Lower leg skin (tissue), 3 donors: ENCODE results near the gene BHLHE23.

Source experiments
- POLR2A ChIP-seq, 2 donors: fragments of 450-650 bp; IDR thresholded peaks; one replicate each; pipeline ENCODE4 v1.6.1; 2016 to 2017; ENCODE audit warnings: antibody characterized with exemption in 2 of 2, mild to moderate bottlenecking in 1 of 2, moderate library complexity in 1 of 2
- TF ChIP-seq, protein P1 (sequence below), 3 donors: fragments of 450-650 bp; IDR thresholded peaks; one replicate each; pipeline ENCODE4 v1.5.1; 2016; ENCODE audit warnings: antibody characterized with exemption in 3 of 3, mild to moderate bottlenecking in 3 of 3, moderate library complexity in 2 of 3

- TF ChIP-seq, protein P1, sequence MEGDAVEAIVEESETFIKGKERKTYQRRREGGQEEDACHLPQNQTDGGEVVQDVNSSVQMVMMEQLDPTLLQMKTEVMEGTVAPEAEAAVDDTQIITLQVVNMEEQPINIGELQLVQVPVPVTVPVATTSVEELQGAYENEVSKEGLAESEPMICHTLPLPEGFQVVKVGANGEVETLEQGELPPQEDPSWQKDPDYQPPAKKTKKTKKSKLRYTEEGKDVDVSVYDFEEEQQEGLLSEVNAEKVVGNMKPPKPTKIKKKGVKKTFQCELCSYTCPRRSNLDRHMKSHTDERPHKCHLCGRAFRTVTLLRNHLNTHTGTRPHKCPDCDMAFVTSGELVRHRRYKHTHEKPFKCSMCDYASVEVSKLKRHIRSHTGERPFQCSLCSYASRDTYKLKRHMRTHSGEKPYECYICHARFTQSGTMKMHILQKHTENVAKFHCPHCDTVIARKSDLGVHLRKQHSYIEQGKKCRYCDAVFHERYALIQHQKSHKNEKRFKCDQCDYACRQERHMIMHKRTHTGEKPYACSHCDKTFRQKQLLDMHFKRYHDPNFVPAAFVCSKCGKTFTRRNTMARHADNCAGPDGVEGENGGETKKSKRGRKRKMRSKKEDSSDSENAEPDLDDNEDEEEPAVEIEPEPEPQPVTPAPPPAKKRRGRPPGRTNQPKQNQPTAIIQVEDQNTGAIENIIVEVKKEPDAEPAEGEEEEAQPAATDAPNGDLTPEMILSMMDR (IDR thresholded peaks at IDR 0.05), result no peak
- no peak for TF ChIP-seq POLR2A (IDR thresholded peaks at IDR 0.05)
These were observed 43.7 kb downstream of the BHLHE23 start for GRCh38 chr20:62962891-62963613.
